ENCODE results near the gene MRPL9. TPM values are rescaled to one million over a fixed set of nuclear protein-coding genes. Genes with fewer than 3 reads are reported as not detected.
A peak's percentile ranks its signal among the peaks of the same experiment; 100 is the strongest.

MRPL9 gene
- total RNA-seq, 1 donor from 2014 or later = 86.4 TPM

DNA sequence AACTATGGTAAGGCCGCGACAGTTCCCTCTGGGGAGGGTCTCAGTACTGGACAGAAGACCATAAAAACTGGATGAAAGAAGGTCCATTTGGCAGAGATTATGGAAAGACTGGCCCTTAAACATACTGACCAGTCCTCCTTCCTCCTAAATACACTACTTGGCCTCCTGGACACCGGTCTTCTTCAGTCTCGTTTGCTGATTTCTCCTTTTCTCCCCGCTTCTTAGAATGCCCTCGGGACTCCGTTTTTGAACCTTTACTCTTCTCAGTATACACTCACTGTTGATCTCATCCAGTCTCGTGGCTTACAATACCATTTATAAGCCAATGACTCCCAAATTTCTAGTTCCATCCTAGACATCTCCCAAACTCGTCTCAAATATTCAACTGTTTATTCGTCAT is 694 bp upstream of the MRPL9 start:
- peaks cover 23% of the 10 kb centered on the region for H3K4me1 Mint-ChIP-seq
- H3K27ac ChIP-seq = no peak overlapping the region
- peaks cover 7% of the 10 kb centered on the region for H3K27me3 Mint-ChIP-seq (ENCODE audit: insufficient read depth, low read depth)

GRCh38 chr1:151760597-151761385 is 2.5 kb downstream of the MRPL9 start:
- no peak for TF ChIP-seq EZH2 (IDR thresholded peaks at IDR 0.05)
- TF ChIP-seq EZH2phosphoT487 (IDR thresholded peaks at IDR 0.05) = no peak
- TF ChIP-seq, protein P1, sequence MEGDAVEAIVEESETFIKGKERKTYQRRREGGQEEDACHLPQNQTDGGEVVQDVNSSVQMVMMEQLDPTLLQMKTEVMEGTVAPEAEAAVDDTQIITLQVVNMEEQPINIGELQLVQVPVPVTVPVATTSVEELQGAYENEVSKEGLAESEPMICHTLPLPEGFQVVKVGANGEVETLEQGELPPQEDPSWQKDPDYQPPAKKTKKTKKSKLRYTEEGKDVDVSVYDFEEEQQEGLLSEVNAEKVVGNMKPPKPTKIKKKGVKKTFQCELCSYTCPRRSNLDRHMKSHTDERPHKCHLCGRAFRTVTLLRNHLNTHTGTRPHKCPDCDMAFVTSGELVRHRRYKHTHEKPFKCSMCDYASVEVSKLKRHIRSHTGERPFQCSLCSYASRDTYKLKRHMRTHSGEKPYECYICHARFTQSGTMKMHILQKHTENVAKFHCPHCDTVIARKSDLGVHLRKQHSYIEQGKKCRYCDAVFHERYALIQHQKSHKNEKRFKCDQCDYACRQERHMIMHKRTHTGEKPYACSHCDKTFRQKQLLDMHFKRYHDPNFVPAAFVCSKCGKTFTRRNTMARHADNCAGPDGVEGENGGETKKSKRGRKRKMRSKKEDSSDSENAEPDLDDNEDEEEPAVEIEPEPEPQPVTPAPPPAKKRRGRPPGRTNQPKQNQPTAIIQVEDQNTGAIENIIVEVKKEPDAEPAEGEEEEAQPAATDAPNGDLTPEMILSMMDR (IDR thresholded peaks at IDR 0.05) = no peak
- Mint-ChIP-seq H3K36me3 (peaks cover 17% of the 10 kb centered on the region), H3K27ac (no peak overlapping the region), H3K9me3 (no peaks in the 10 kb centered on the region), H3K27me3 (ENCODE audit: insufficient read depth, low read depth) (peaks cover 5% of the 10 kb centered on the region), H3K4me1 (peaks cover 23% of the 10 kb centered on the region), H3K4me3 (peak overlapping the region; percentile 66)
- Histone ChIP-seq H3K36me3 (peaks cover 7% of the 10 kb centered on the region), H3F3A (ENCODE audit: low read depth) (peaks cover 3% of the 10 kb centered on the region), H3K4me1 (peaks cover 7% of the 10 kb centered on the region), H3K4me2 (no peak overlapping the region), H4K20me1 (ENCODE audit: low read depth) (no peaks in the 10 kb centered on the region), H3K27me3 (no peaks in the 10 kb centered on the region), H3K27ac (no peak overlapping the region), H3K79me2 (ENCODE audit: low read depth) (peaks cover 13% of the 10 kb centered on the region), H2AFZ (replicated peaks) (no peak overlapping the region), H3K9ac (no peak overlapping the region), H3K9me3 (ENCODE audit: low read depth) (no peaks in the 10 kb centered on the region), H3K4me3 (no peak overlapping the region)
- DNase-seq (ENCODE audit: low spot score) = no peak

More for the DNA sequence above, 694 bp upstream of the MRPL9 start:
- peak overlapping the region; percentile 93 for H3K9ac ChIP-seq
- peaks cover 7% of the 10 kb centered on the region for H3K4me1 ChIP-seq
- peak overlapping the region; percentile 93 for H3K4me3 ChIP-seq
- TF ChIP-seq, protein P1 (IDR thresholded peaks at IDR 0.05) = no peak
- TF ChIP-seq EZH2phosphoT487 (IDR thresholded peaks at IDR 0.05) (no peak), EZH2 (IDR thresholded peaks at IDR 0.05) (no peak)
- no peaks in the 10 kb centered on the region for H4K20me1 ChIP-seq (ENCODE audit: low read depth)
- peaks cover 3% of the 10 kb centered on the region for H3F3A ChIP-seq (ENCODE audit: low read depth)
- peaks cover 7% of the 10 kb centered on the region for H3K36me3 ChIP-seq
- peaks cover 13% of the 10 kb centered on the region for H3K79me2 ChIP-seq (ENCODE audit: low read depth)
- H3K27me3 ChIP-seq = no peaks in the 10 kb centered on the region
- H3K9me3 Mint-ChIP-seq = no peaks in the 10 kb centered on the region
- H2AFZ ChIP-seq (replicated peaks) = peak overlapping the region; percentile 94
- H3K9me3 ChIP-seq (ENCODE audit: low read depth) = no peaks in the 10 kb centered on the region
- peak overlapping the region; percentile 90 for H3K4me2 ChIP-seq
- H3K36me3 Mint-ChIP-seq = peaks cover 12% of the 10 kb centered on the region
- H3K4me3 Mint-ChIP-seq = peak overlapping the region; percentile 91
- H3K27ac Mint-ChIP-seq = peak overlapping the region; percentile 78
- DNase-seq (ENCODE audit: low spot score) = no peak

- Mint-ChIP-seq H3K4me3 (no peak overlapping the region), H3K27ac (no peak overlapping the region), H3K4me1 (peaks cover 13% of the 10 kb centered on the region), H3K36me3 (peaks cover 17% of the 10 kb centered on the region), H3K27me3 (ENCODE audit: insufficient read depth, low read depth) (no peaks in the 10 kb centered on the region), H3K9me3 (no peaks in the 10 kb centered on the region)
- peaks cover 7% of the 10 kb centered on the region for H3K36me3 ChIP-seq
- H3K9ac ChIP-seq = no peak overlapping the region
- no peaks in the 10 kb centered on the region for H3K27me3 ChIP-seq
- no peak overlapping the region for H2AFZ ChIP-seq (replicated peaks)
- H3K9me3 ChIP-seq (ENCODE audit: low read depth) = no peaks in the 10 kb centered on the region
- no peaks in the 10 kb centered on the region for H4K20me1 ChIP-seq (ENCODE audit: low read depth)
- H3F3A ChIP-seq (ENCODE audit: low read depth) = peaks cover 3% of the 10 kb centered on the region
- no peak overlapping the region for H3K4me3 ChIP-seq
- H3K79me2 ChIP-seq (ENCODE audit: low read depth) = peaks cover 13% of the 10 kb centered on the region
- H3K27ac ChIP-seq = no peak overlapping the region
- H3K4me2 ChIP-seq = no peak overlapping the region
- DNase-seq (ENCODE audit: low spot score) = no peak
- H3K4me1 ChIP-seq = peaks cover 7% of the 10 kb centered on the region
- TF ChIP-seq, protein P1 (IDR thresholded peaks at IDR 0.05) = no peak
- TF ChIP-seq EZH2 (IDR thresholded peaks at IDR 0.05) (no peak), EZH2phosphoT487 (IDR thresholded peaks at IDR 0.05) (no peak)
Measured at GRCh38 chr1:151759241-151759640, 4.1 kb downstream of the MRPL9 start.
